ENCODE measurements around the gene PRICKLE3.
"Not testable (repeated sequence)": the region's sequence is repeated elsewhere in the genome, so short reads cannot be mapped to it uniquely, and the experiment has no call there.

Gene PRICKLE3

GRCh38 chrX:49179358-49179757 is 6.8 kb downstream of the PRICKLE3 start:
- DNase-seq (ENCODE audit: low read depth in 2 of 2), result no peak

- no peak for DNase-seq (ENCODE audit: low read depth in 2 of 2)
Measured at GRCh38 chrX:49178537-49178936, 7.6 kb downstream of the PRICKLE3 start.

GRCh38 chrX:49177873-49178480 is 8.2 kb downstream of the PRICKLE3 start:
- no peak for DNase-seq (ENCODE audit: low read depth in 2 of 2)

- DNase-seq (ENCODE audit: low read depth in 2 of 2), result no peak
Measured at GRCh38 chrX:49177338-49177833, 8.8 kb downstream of the PRICKLE3 start.

GRCh38 chrX:49176421-49177326 is 9.5 kb downstream of the PRICKLE3 start:
- no peak for DNase-seq (ENCODE audit: low read depth in 2 of 2)

GRCh38 chrX:49175435-49176274 is 10.5 kb downstream of the PRICKLE3 start:
- no peak for DNase-seq (ENCODE audit: low read depth in 2 of 2)

GRCh38 chrX:49174723-49175122 is 11.4 kb downstream of the PRICKLE3 start:
- no peak for DNase-seq (ENCODE audit: low read depth in 2 of 2)

GRCh38 chrX:49173544-49173943 is 12.6 kb downstream of the PRICKLE3 start:
- DNase-seq (ENCODE audit: low read depth in 2 of 2), result not testable (repeated sequence)

GRCh38 chrX:49172280-49172780 is 13.8 kb downstream of the PRICKLE3 start:
- peak in 1 of 2 donors; percentile 60 for DNase-seq (ENCODE audit: low read depth in 2 of 2)

GRCh38 chrX:49171752-49172279 is 14.4 kb downstream of the PRICKLE3 start, which contains the start of gene PLP2:
Gene PLP2 (plus strand): TSS chrX:49171898. CDS start chrX:49172001, 103 bp downstream.
- DNase-seq (ENCODE audit: low read depth in 2 of 2), result peak in 1 of 2 donors; percentile 66

GRCh38 chrX:49167740-49168108 is 18.4 kb downstream of the PRICKLE3 start:
- no peak for DNase-seq (ENCODE audit: low read depth in 2 of 2)

- peak in 1 of 2 donors; percentile 29 for DNase-seq (ENCODE audit: low read depth in 2 of 2)
Measured at GRCh38 chrX:49166914-49167739, 19.0 kb downstream of the PRICKLE3 start.

GRCh38 chrX:49165901-49166881 is 20.0 kb downstream of the PRICKLE3 start:
- DNase-seq (ENCODE audit: low read depth in 2 of 2), result peak in 1 of 2 donors; percentile 46

- DNase-seq (ENCODE audit: low read depth in 2 of 2), result no peak
Measured at GRCh38 chrX:49164589-49165360, 21.4 kb downstream of the PRICKLE3 start.

GRCh38 chrX:49163555-49164419 is 22.4 kb downstream of the PRICKLE3 start:
- peak; percentile 69 to 75 for DNase-seq (ENCODE audit: low read depth in 2 of 2)

- DNase-seq (ENCODE audit: low read depth in 2 of 2), result no peak
Measured at GRCh38 chrX:49162620-49163019, 23.6 kb downstream of the PRICKLE3 start, which contains the start of gene MAGIX. Gene MAGIX (plus strand): TSS chrX:49162758. CDS start chrX:49162890, 132 bp downstream.

GRCh38 chrX:49161632-49162031 is 24.5 kb downstream of the PRICKLE3 start:
- DNase-seq (ENCODE audit: low read depth in 2 of 2), result no peak

Data from stimulated activated CD4-positive, alpha-beta T cell treated with anti-CD3 and anti-CD28 coated beads, Interleukin-1b, Interleukin-23, amount 100 ng/mL, for 4 hours (primary cell).